ENCODE results near the gene MROH9.

- TF ChIP-seq POLR2A (IDR thresholded peaks at IDR 0.05) = no peak
- TF ChIP-seq CTCF (IDR thresholded peaks at IDR 0.05) = no peak
Observed at GRCh38 chr1:170935231-170935630, at the start of gene MROH9.
